PFSK-1 (cell line): ENCODE measurements around the gene THOC5.

Source experiments
- FOXP2 ChIP-seq: optimal IDR thresholded peaks from 2 replicates; pipeline ENCODE3; 2011; ENCODE audit warnings: borderline replicate concordance, control low read depth, inconsistent platforms; ENCODE audit not compliant: insufficient read depth; ENCODE audit errors: extremely low read length, extremely low read depth
- POLR2AphosphoS5 ChIP-seq: IDR thresholded peaks from 2 replicates; pipeline ENCODE4 v1.6.1; 2012; ENCODE audit warnings: low read depth, mild to moderate bottlenecking, control low read depth, low read length, moderate library complexity
- REST ChIP-seq, 2 experiments: IDR thresholded peaks; 2 replicates each; pipeline versions ENCODE4 v1.6.1 to v1.8.0; 2011 to 2012; ENCODE audit warnings: low read depth in 2 of 2, low read length in 2 of 2, control low read depth in 1 of 2, inconsistent platforms in 1 of 2, mild to moderate bottlenecking in 1 of 2, moderate library complexity in 1 of 2; ENCODE audit not compliant: insufficient read depth in 1 of 2
- SIN3A ChIP-seq: IDR thresholded peaks from 2 replicates; pipeline ENCODE4 v1.6.1; 2012; ENCODE audit warnings: mild to moderate bottlenecking, low read length, moderate library complexity, borderline replicate concordance; ENCODE audit not compliant: insufficient read depth
- TAF1 ChIP-seq: IDR thresholded peaks from 2 replicates; pipeline ENCODE4 v1.6.1; 2012; ENCODE audit warnings: low read length, control low read depth, borderline replicate concordance; ENCODE audit not compliant: insufficient read depth

The THOC5 gene

GRCh38 chr22:29536411-29536810 lies 17.1 kb downstream of the THOC5 start:
- no peak for TF ChIP-seq TAF1

GRCh38 chr22:29531419-29531818 lies 22.1 kb downstream of the THOC5 start:
- TF ChIP-seq FOXP2 (no peak), POLR2AphosphoS5 (no peak)

GRCh38 chr22:29530716-29531115 lies 22.8 kb downstream of the THOC5 start:
- TF ChIP-seq SIN3A (no peak), REST (IDR thresholded peaks at IDR 0.05; ENCODE audit: insufficient read depth in 1 of 2, low read depth in 2 of 2, low read length in 2 of 2) (no peak)

GRCh38 chr22:29528144-29528543 lies 25.4 kb downstream of the THOC5 start:
- TF ChIP-seq REST (IDR thresholded peaks at IDR 0.05; ENCODE audit: insufficient read depth in 1 of 2, low read depth in 2 of 2, low read length in 2 of 2) (no peak), FOXP2 (no peak), POLR2AphosphoS5 (no peak), TAF1 (no peak), SIN3A (no peak)

- no peak for TF ChIP-seq TAF1
- no peak for TF ChIP-seq REST (IDR thresholded peaks at IDR 0.05; ENCODE audit: insufficient read depth in 1 of 2, low read depth in 2 of 2, low read length in 2 of 2)
- TF ChIP-seq POLR2AphosphoS5, result no peak
- TF ChIP-seq FOXP2, result no peak
- no peak for TF ChIP-seq SIN3A
These were observed 28.9 kb downstream of the THOC5 start for GRCh38 chr22:29524442-29525191.

- TF ChIP-seq TAF1 (no peak), POLR2AphosphoS5 (no peak), REST (IDR thresholded peaks at IDR 0.05; ENCODE audit: insufficient read depth in 1 of 2, low read depth in 2 of 2, low read length in 2 of 2) (no peak), FOXP2 (no peak), SIN3A (no peak)
These were observed 29.8 kb downstream of the THOC5 start for GRCh38 chr22:29523761-29524160.
